H1 (cell line): ENCODE data around the gene SPATA6L.

Experiments
- JUN ChIP-seq: IDR thresholded peaks from 2 replicates; pipeline ENCODE4 v1.6.1; 2011; ENCODE audit warnings: low read depth, mild to moderate bottlenecking, improper control_type of control experiment, low read length
- TF ChIP-seq, protein P1 (sequence below), 3 experiments: IDR thresholded peaks; 1 replicate in 2 of 3; 2 replicates in 1 of 3; pipeline versions ENCODE4 v1.5.1 to v1.6.1; 2011; ENCODE audit warnings: low read length in 3 of 3, mild to moderate bottlenecking in 3 of 3, inconsistent platforms in 2 of 3, low read depth in 1 of 3, moderate library complexity in 1 of 3; ENCODE audit not compliant: insufficient read depth in 1 of 3; ENCODE audit errors: control extremely low read depth in 1 of 3

DNA sequence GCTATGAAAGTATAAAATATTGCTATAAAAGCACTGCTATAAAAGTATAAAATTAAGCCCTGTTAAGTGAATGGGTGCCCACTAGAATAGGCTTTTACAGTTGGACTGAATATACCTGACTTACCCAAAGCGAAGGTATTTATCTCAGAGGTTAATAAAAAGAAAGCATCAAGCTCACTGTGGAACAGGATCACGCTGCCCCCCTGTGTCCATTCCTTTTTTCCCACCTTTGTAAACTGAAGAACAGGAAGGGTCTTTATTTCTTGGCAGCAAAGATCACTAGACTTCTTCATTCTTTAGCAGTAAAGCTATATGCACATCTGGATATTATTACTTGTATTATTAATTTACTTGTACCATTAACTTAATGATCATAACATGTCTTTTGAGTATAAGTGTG is 26.3 kb downstream of the SPATA6L start:
- TF ChIP-seq, protein P1, sequence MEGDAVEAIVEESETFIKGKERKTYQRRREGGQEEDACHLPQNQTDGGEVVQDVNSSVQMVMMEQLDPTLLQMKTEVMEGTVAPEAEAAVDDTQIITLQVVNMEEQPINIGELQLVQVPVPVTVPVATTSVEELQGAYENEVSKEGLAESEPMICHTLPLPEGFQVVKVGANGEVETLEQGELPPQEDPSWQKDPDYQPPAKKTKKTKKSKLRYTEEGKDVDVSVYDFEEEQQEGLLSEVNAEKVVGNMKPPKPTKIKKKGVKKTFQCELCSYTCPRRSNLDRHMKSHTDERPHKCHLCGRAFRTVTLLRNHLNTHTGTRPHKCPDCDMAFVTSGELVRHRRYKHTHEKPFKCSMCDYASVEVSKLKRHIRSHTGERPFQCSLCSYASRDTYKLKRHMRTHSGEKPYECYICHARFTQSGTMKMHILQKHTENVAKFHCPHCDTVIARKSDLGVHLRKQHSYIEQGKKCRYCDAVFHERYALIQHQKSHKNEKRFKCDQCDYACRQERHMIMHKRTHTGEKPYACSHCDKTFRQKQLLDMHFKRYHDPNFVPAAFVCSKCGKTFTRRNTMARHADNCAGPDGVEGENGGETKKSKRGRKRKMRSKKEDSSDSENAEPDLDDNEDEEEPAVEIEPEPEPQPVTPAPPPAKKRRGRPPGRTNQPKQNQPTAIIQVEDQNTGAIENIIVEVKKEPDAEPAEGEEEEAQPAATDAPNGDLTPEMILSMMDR (IDR thresholded peaks at IDR 0.05; ENCODE audit: control extremely low read depth in 1 of 3, insufficient read depth in 1 of 3, low read depth in 1 of 3, low read length in 3 of 3) = peak in 2 of 3 experiments; percentile 54 to 65; a peak in 3 of 4 replicates
- TF ChIP-seq JUN = no peak
